GM18507 (cell line): Measurements from ENCODE around the gene TMEM164.
A peak's percentile ranks its signal among the peaks of the same experiment; 100 is the strongest.

ENCODE experiments used
- DNase-seq: peaks from one replicate; pipeline ENCODE4 v3.0.0; 2011; ENCODE audit warnings: low read depth; ENCODE audit not compliant: insufficient read length; ENCODE audit errors: extremely low spot score
- FAIRE-seq: peaks from 2 replicates; lab custom pipeline; 2011; peaks lifted over from hg19 to GRCh38; lab: Jason Lieb, UNC

The TMEM164 gene

DNA sequence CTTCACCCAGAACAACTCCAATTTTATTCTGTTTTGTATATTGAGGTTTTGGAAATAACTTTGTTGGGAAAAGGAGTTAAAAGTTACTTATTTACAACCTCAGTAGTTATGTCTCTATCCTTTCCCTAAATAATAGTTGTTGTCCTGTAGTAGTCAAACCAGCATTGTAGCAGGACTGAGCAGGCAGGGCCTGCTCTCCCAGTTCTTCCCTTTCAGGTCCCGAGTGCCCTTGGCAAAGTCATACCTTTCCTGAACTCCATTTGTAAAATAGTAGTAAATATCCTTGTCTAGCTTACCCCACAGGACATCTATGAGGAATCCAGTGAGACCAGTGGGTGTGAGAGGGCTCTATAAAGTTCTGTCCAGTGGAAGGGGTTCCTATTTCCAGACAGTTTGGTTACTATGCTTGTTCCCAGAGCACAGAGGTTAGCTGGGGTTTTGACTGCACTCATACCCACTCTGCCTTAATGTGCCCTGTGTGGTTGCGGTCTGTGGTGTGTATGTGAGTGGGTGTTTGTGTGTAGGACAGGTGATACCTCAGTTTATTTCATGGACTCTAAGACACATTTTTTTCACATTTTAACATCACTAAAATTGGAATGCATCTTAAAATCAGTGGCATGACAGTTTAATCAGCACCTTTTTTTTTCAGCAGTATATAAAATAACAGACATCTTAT is 178.7 kb downstream of the TMEM164 start:
- DNase-seq = no peak

DNA sequence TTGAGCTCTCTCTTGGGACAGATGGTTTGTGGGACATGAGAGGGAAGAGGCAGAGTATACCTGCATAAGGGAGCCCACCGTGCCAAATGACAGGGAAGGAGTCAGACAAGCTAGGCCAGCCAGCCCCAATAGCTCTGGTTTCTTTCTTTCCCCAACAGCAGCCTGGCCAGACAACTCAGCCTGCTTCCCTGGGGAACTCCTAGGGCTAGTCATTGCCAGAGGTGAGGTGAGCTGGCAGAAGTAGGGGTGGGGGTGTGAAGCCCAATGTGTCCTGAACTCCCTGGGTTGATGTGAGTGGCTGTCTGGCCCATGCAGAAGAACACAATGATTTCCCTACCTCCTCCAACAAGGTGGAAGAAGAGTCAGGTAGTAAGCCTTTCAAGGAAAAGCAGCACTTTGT is 179.4 kb downstream of the TMEM164 start:
- no peak for DNase-seq
- FAIRE-seq = peak; percentile 26

More for the DNA sequence above, 178.7 kb downstream of the TMEM164 start:
- no peak for FAIRE-seq

GRCh38 chrX:110182865-110183264 is 180.0 kb downstream of the TMEM164 start:
- DNase-seq = no peak
- FAIRE-seq = no peak

GRCh38 chrX:110183314-110183713 is 180.4 kb downstream of the TMEM164 start:
- FAIRE-seq (no peak), DNase-seq (no peak)

- DNase-seq = no peak
- no peak for FAIRE-seq
Measured at GRCh38 chrX:110188701-110189558, 186.0 kb downstream of the TMEM164 start.

DNA sequence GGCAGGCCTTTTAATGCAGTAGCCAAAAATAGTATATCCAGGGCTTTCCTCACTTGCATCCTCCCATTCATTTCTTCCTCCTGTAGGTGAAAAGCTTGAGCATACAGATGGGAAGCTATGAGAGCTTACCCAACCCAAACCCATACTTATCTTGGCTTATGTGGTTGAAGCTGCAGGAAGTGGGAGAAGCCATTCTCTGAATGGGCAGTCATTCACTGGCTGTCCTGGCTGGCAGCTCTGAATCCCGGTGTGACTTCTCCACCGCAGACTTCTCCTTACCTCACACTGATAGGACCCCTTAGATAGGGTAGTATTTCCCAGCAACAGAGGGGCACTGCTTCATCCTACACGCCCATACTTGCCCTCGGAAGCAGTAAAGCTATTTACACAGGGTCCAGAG is 189.6 kb downstream of the TMEM164 start:
- DNase-seq = no peak
- no peak for FAIRE-seq

GRCh38 chrX:110194977-110195376 is 192.1 kb downstream of the TMEM164 start:
- FAIRE-seq = no peak
- no peak for DNase-seq

DNA sequence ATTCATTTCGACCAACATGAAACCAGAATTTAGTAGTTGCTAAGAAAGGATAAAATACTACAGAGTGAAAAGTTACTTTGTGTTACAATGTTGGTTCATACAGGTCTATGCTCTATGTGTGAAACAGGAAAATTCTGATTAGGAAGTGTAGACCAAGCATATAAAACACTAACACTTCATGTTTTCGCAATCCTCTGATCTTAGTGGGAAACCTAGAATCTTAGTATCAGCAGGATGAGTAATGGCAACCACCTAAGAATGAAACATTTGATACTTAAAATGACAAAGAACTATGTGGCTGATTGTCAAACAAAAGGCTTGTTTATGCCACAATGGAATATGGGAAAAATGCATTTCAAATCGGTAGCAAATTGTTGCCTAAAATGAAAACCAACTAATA is 198.9 kb downstream of the TMEM164 start:
- DNase-seq = no peak
- no peak for FAIRE-seq

DNA sequence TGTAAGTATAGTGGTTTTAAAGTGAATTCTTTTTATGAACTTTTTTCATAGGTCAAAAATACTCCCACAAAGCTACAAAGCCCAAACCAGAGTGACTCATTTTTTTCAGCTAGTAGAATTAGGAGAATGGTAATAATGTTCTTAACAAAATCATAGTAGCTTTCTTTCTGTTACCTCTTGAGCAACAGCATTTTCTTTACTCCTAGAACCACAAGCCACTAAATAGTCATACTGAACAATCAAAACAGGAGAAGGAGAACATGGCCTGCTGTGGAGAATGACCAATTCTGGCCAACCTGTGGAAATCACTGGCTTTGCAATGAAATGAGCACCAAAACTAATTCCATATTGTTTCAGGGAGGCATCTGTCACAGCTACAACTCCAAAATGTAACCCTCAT is 202.1 kb downstream of the TMEM164 start:
- DNase-seq (no peak), FAIRE-seq (peak; percentile 35)

DNA sequence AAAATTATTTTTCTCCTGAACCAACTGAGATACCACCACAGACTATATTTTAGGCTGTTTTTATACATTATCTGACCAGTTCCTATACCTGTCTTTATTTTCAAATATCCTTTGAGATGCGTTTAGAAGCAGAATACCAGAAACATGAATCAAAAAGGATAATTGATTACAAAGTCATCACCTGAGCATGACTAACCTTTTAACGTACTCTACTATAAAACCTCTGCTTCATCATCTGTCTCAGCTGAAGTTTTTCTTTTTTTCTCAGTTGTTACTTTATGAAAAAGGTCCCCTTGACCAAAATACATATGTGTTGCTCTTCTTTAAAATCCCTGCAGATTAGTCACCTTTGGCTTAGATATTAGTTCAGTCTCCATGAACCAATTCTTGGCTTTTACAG is 205.2 kb downstream of the TMEM164 start:
- FAIRE-seq (no peak), DNase-seq (no peak)

DNA sequence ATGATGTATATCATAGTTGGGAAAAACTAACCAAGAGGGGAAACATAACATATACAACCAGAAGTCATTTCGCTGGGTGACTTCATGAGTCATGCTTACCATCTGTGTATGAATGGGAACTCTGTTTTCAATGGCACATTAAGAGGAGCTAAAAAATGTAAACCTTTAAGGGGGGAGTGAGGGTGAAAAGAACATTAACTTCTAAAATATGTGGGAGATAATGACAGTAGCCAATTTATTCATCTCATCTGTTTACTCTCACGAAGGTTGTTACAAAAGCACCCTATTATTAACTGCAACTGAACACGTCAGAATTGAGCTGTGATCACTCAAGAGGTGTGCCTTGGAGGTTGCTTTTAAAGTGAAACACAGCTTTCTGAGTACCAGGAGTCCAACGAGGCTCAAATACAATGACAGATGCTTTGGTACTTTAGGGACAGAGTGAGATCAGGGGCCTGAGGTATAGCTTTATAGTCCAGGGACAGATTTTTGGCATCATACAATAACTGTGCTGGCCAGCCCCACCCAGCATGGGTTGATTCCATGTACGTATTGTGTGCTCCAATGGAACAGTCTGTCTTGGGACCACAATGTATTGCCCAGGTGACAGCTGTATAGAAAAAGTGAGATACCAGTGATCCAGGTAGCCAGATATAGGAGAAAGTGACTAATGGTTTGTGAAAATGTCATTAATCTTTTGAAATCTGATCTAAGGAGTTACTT is 207.7 kb downstream of the TMEM164 start:
- no peak for FAIRE-seq
- DNase-seq = no peak

DNA sequence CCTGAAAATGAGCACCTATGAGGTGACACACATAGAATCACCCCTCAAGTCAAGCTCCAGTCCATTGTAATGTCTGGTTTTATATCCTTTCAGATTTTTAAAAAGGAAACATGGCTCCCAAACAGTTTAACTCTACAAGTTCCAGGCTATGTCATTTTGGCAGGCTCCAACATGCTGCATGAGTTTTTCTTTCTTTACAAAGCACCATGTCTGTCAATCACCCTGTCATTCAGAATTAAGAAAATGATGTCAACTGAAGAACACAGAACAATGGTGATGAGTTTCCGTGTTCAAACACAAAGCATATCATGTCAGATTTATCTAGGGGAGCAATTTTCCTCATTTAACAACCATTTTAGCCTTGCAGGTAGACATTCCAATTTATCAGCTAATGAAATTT is 208.4 kb downstream of the TMEM164 start:
- FAIRE-seq = no peak

GRCh38 chrX:110212299-110212698 is 209.4 kb downstream of the TMEM164 start:
- FAIRE-seq (peak; percentile 63), DNase-seq (no peak)

More for the DNA sequence above, 208.4 kb downstream of the TMEM164 start:
- DNase-seq = no peak

- DNase-seq (no peak), FAIRE-seq (no peak)
Measured at GRCh38 chrX:110213183-110213582, 210.3 kb downstream of the TMEM164 start.

GRCh38 chrX:110214684-110215083 is 211.8 kb downstream of the TMEM164 start:
- no peak for FAIRE-seq
- DNase-seq = no peak

DNA sequence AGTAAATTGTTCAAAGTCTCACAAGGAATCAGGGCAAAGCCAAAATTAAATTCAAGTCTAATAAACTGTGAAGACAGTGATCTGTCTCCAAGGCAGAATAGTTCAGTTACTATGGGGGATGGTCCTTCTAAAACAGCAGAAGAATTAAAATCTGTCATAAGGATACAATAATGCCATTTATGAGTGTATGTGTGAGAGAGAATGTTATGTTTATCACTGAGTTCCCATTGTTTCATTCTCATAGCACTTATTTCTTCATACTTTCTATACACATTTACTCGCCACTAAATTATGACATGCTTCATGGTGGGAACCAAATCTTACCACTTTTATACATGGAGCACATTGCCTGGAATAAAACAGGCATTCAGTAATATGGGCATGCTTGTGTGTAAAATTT is 212.5 kb downstream of the TMEM164 start:
- DNase-seq (no peak), FAIRE-seq (no peak)

DNA sequence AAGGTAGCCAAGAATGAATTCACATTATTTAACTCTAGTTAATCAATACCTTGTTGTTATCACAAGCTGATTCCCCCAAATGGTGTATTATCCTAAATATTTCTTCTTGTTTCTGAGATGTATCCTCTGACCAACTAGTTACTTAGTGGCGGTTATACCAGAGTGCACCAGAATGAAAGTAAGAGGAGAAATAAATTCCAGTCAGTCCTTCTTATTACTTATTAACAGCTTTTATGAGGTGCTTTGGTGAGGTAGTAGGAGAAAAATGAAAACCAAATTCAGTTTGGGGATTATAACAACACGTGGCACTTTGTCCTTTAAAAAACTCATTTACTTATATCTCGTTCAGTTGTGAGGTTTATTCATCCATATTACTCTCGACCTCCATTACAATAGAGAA is 213.1 kb downstream of the TMEM164 start:
- DNase-seq (no peak), FAIRE-seq (no peak)

DNA sequence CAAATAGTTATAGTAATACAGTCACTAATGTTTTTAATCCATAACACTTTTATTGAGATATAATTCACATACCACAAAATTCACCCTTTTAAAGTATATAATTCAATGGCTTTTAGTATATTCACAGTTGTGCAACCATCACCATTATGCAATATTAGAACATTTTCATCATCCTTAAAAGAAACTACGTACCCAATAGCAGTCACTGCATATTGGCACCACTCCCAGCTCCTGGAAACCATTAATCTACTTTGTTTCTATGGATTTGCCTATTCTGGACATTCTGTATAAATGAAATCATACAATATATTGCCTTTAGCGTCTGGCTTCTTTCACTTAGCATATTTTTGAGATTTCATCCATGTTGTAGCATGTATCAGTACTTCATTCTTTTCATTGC is 215.7 kb downstream of the TMEM164 start:
- DNase-seq = no peak
- no peak for FAIRE-seq

DNA sequence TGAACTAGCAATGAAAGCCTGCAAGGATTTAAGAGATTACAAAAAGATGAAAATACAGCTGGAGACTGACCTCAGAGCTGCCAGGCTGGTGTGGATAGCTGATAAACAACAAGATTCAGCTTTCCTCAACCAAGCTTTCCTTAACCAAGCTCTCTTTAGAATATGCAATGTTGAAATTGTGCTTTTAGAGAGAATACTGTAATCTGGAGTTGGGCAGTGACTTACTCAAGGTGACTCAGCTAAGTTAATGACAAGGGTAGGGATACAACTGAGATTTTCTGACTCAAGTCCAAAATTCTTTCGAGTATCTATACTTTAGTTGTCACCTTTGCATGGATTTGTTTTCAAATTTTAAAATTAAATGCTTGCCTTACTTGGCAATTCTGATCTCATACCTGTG is 217.0 kb downstream of the TMEM164 start:
- FAIRE-seq = no peak
- DNase-seq = no peak

- no peak for FAIRE-seq
- DNase-seq = no peak
Measured at GRCh38 chrX:110222497-110223257, 219.8 kb downstream of the TMEM164 start.
